SK-N-MC (cell line): ENCODE results near the gene CLEC16A.

Source experiments
- EZH2 ChIP-seq: fragments of 200-600 bp; sonication (generic); IDR thresholded peaks from one replicate; pipeline ENCODE4 v1.6.1; 2017; ENCODE audit warnings: antibody characterized with exemption
- FOXP2 ChIP-seq: optimal IDR thresholded peaks from 2 replicates; pipeline ENCODE3; 2011; ENCODE audit warnings: mild to moderate bottlenecking, moderate library complexity; ENCODE audit not compliant: insufficient read depth; ENCODE audit errors: extremely low read length, control extremely low read depth
- POLR2AphosphoS5 ChIP-seq: IDR thresholded peaks from 2 replicates; pipeline ENCODE4 v1.6.1; 2012; ENCODE audit warnings: mild to moderate bottlenecking, low read depth, low read length, borderline replicate concordance

DNA sequence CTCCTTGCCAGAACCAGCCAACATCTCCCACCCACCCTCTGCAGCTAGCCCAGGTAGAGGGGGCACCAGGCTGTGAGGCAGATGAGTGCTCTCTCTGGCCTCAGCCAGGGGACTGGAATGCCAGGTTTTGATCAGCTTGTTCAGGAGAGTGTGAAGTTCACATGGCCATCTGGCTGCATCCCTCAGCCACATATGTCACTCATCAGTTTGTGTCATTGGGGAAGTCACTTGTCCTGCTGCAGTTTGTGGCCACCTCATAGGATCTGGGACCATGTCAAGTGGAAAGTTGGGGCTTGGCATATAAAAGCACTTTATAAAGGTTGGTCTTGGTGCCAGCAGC lies 164.1 kb downstream of the CLEC16A start:
- TF ChIP-seq EZH2 = no peak
- no peak for TF ChIP-seq POLR2AphosphoS5
- TF ChIP-seq FOXP2 = no peak
